CD4-positive, alpha-beta memory T cell (primary cell): ENCODE results near the gene MICU1. TPM values are rescaled to one million over a fixed set of nuclear protein-coding genes. Genes with fewer than 3 reads are reported as not detected.

Experiments
- CTCF ChIA-PET: fragments of 350-600 bp; sonication (Branson Sonifier 250); formaldehyde crosslinking; loops from one replicate; lab custom pipeline; 2021; ENCODE audit warnings: inconsistent platforms; ENCODE audit not compliant: partially characterized antibody; lab: Charles Lee
- POLR2A ChIA-PET: fragments of 350-600 bp; sonication (Branson Sonifier 250); formaldehyde crosslinking; loops from one replicate; lab custom pipeline; 2021; ENCODE audit not compliant: partially characterized antibody; lab: Charles Lee
- DNase-seq, 5 donors: peaks; one replicate each; pipeline versions ENCODE4 v3.0.0 to v3.0.0-alpha.2; 2020 to 2022; ENCODE audit warnings: mixed read lengths in 1 of 5
- H3K27ac ChIP-seq: one replicate; pipeline ENCODE4 v1.7.0; 2013; ENCODE audit warnings: low read depth, low read length
- H3K27me3 ChIP-seq: 2 replicates; pipeline ENCODE4 v1.7.0; 2013; ENCODE audit warnings: mild to moderate bottlenecking, low read length, moderate library complexity; ENCODE audit not compliant: insufficient read depth
- H3K36me3 ChIP-seq: 2 replicates; pipeline ENCODE4 v1.7.0; 2013; ENCODE audit warnings: mild to moderate bottlenecking, low read length, moderate library complexity; ENCODE audit not compliant: insufficient read depth
- H3K4me1 ChIP-seq: 2 replicates; pipeline ENCODE4 v1.7.0; 2013; ENCODE audit warnings: mild to moderate bottlenecking, low read length, moderate library complexity; ENCODE audit not compliant: insufficient read depth
- H3K4me3 ChIP-seq, 2 donors: one replicate each; pipeline ENCODE4 v1.7.0; 2013; ENCODE audit warnings: low read length in 2 of 2, mild to moderate bottlenecking in 1 of 2
- H3K9me3 ChIP-seq, 2 donors: one replicate each; pipeline ENCODE4 v1.7.0; 2013; ENCODE audit warnings: low read length in 2 of 2, control low read depth in 1 of 2; ENCODE audit not compliant: control insufficient read depth in 1 of 2
- H3K27ac Mint-ChIP-seq, 7 donors: one replicate each; pipeline ENCODE4 v1.8.0; 2020 to 2021; ENCODE audit warnings: mixed read lengths in 7 of 7, mild to moderate bottlenecking in 6 of 7, inconsistent platforms in 3 of 7, moderate library complexity in 3 of 7
- H3K27me3 Mint-ChIP-seq, 2 donors: one replicate each; pipeline ENCODE4 v1.8.0; 2020 to 2021; ENCODE audit warnings: mixed read lengths in 2 of 2
- H3K36me3 Mint-ChIP-seq, 2 donors: one replicate each; pipeline ENCODE4 v1.8.0; 2020 to 2021; ENCODE audit warnings: mixed read lengths in 2 of 2, inconsistent platforms in 1 of 2, mild to moderate bottlenecking in 1 of 2
- H3K4me1 Mint-ChIP-seq, 4 donors: one replicate each; pipeline ENCODE4 v1.8.0; 2020 to 2021; ENCODE audit warnings: mixed read lengths in 4 of 4, mild to moderate bottlenecking in 1 of 4
- H3K4me3 Mint-ChIP-seq, 8 donors: one replicate each; pipeline ENCODE4 v1.8.0; 2020 to 2021; ENCODE audit warnings: mixed read lengths in 8 of 8, mild to moderate bottlenecking in 7 of 8, moderate library complexity in 6 of 8, inconsistent platforms in 3 of 8
- H3K9me3 Mint-ChIP-seq, 8 donors: one replicate each; pipeline ENCODE4 v1.8.0; 2020 to 2021; ENCODE audit warnings: mixed read lengths in 8 of 8, mild to moderate bottlenecking in 5 of 8, inconsistent platforms in 3 of 8, moderate library complexity in 1 of 8
- intact Hi-C: fragments of 100-400 bp; cut with micrococcal nuclease; formaldehyde crosslinking; loops from one replicate; pipeline ENCODE4 v1.15.1; 2023
- polyA plus RNA-seq, 2 donors: library from polyadenylated mRNA; unstranded; fragments of 300-500 nt; fragmentation: Illumina TruSeq; gene quantifications; one replicate each; pipeline ENCODE4 v1.2.3, GENCODE V29; 2021
- total RNA-seq, 2 experiments: library from RNA; stranded (reverse); gene quantifications; one replicate each; pipeline ENCODE4 v1.2.3, GENCODE V29; 2021

MICU1 gene
- total and polyA plus RNA-seq, 4 experiments from 2014 or later = 24.9 to 30.4 (median 27.1) TPM

GRCh38 chr10:72542396-72542815 lies 83.5 kb downstream of the MICU1 start:
- CTCF ChIA-PET = no interaction called here

DNA sequence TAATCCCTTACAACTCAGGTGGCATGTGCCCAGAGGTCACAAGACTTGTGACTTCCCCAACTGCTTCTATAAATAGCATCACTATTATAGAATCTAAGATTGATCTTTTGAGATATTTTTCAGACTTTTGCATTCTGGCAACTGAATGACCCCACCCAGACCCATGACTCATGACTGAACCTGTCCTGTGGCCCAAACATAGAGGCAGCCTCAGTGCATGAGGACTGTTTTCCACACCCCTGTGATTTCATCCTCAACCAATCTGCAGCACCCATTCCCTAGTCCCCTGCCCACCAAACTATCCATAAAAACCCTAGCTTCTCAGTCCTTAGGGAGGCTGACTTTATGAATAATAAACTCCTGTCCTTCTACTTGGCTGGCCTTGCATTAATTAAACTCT lies 84.5 kb downstream of the MICU1 start:
- DNase-seq = no peak
- H3K4me1 ChIP-seq = no peaks in the 10 kb centered on the region
- Mint-ChIP-seq H3K9me3 (peaks cover 0 to 27% (median 13%) of the 10 kb centered on the region in 8 donors), H3K27ac (no peak overlapping the region), H3K27me3 (no peaks in the 10 kb centered on the region), H3K4me3 (no peak overlapping the region), H3K36me3 (peaks cover 59 to 65% of the 10 kb centered on the region in 2 donors), H3K4me1 (peaks cover 0 to 3% (median under 1%) of the 10 kb centered on the region in 4 donors)
- POLR2A ChIA-PET = no interaction called here
- CTCF ChIA-PET = no interaction called here
- no peak overlapping the region for H3K27ac ChIP-seq
- intact Hi-C loops = no loop called here
- H3K9me3 ChIP-seq = no peaks in the 10 kb centered on the region
- no peaks in the 10 kb centered on the region for H3K27me3 ChIP-seq
- H3K36me3 ChIP-seq = no peaks in the 10 kb centered on the region
- no peak overlapping the region for H3K4me3 ChIP-seq

More at GRCh38 chr10:72542396-72542815, 83.5 kb downstream of the MICU1 start:
- no peak for DNase-seq
- intact Hi-C loops = no loop called here
- POLR2A ChIA-PET = no interaction called here
- Histone ChIP-seq H3K4me1 (no peaks in the 10 kb centered on the region), H3K27ac (no peak overlapping the region), H3K27me3 (no peaks in the 10 kb centered on the region), H3K4me3 (no peak overlapping the region), H3K9me3 (no peaks in the 10 kb centered on the region), H3K36me3 (no peaks in the 10 kb centered on the region)
- no peaks in the 10 kb centered on the region for H3K27me3 Mint-ChIP-seq
- no peak overlapping the region for H3K27ac Mint-ChIP-seq
- peaks cover 0 to 3% (median under 1%) of the 10 kb centered on the region in 4 donors for H3K4me1 Mint-ChIP-seq
- H3K36me3 Mint-ChIP-seq = peaks cover 60 to 66% of the 10 kb centered on the region in 2 donors
- peaks cover 0 to 27% (median 13%) of the 10 kb centered on the region in 8 donors for H3K9me3 Mint-ChIP-seq
- H3K4me3 Mint-ChIP-seq = no peak overlapping the region

- Histone ChIP-seq H3K4me1 (no peaks in the 10 kb centered on the region), H3K27me3 (no peaks in the 10 kb centered on the region), H3K4me3 (no peak overlapping the region), H3K27ac (no peak overlapping the region), H3K9me3 (no peaks in the 10 kb centered on the region), H3K36me3 (no peaks in the 10 kb centered on the region)
- H3K36me3 Mint-ChIP-seq = peaks cover 49 to 56% of the 10 kb centered on the region in 2 donors
- no peak overlapping the region for H3K4me3 Mint-ChIP-seq
- ChIA-PET POLR2A (no interaction called here), CTCF (no interaction called here)
- intact Hi-C loops = no loop called here
- DNase-seq = no peak
- no peak overlapping the region for H3K27ac Mint-ChIP-seq
- H3K4me1 Mint-ChIP-seq = peaks cover 0 to 3% (median under 1%) of the 10 kb centered on the region in 4 donors
- H3K27me3 Mint-ChIP-seq = no peaks in the 10 kb centered on the region
- peaks cover 0 to 27% (median 13%) of the 10 kb centered on the region in 8 donors for H3K9me3 Mint-ChIP-seq
Measured at GRCh38 chr10:72540193-72540807, 85.6 kb downstream of the MICU1 start.

GRCh38 chr10:72539137-72539536 lies 86.7 kb downstream of the MICU1 start:
- peaks cover 39 to 45% of the 10 kb centered on the region in 2 donors for H3K36me3 Mint-ChIP-seq
- ChIA-PET CTCF (no interaction called here), POLR2A (no interaction called here)
- Histone ChIP-seq H3K4me1 (no peaks in the 10 kb centered on the region), H3K27me3 (no peaks in the 10 kb centered on the region), H3K9me3 (no peaks in the 10 kb centered on the region), H3K27ac (no peak overlapping the region), H3K4me3 (no peak overlapping the region), H3K36me3 (no peaks in the 10 kb centered on the region)
- H3K4me1 Mint-ChIP-seq = peaks cover 0 to 3% (median under 1%) of the 10 kb centered on the region in 4 donors
- H3K27me3 Mint-ChIP-seq = no peaks in the 10 kb centered on the region
- H3K27ac Mint-ChIP-seq = no peak overlapping the region
- no peak for DNase-seq
- no peak overlapping the region for H3K4me3 Mint-ChIP-seq
- intact Hi-C loops = no loop called here
- peaks cover 0 to 25% (median 13%) of the 10 kb centered on the region in 8 donors for H3K9me3 Mint-ChIP-seq

GRCh38 chr10:72525689-72526088 lies 100.2 kb downstream of the MICU1 start:
- H3K27me3 Mint-ChIP-seq = no peaks in the 10 kb centered on the region
- H3K9me3 Mint-ChIP-seq = no peaks in the 10 kb centered on the region
- no peak for DNase-seq
- H3K36me3 ChIP-seq = no peaks in the 10 kb centered on the region
- H3K36me3 Mint-ChIP-seq = peaks cover 6 to 10% of the 10 kb centered on the region in 2 donors
- H3K4me1 ChIP-seq = no peaks in the 10 kb centered on the region
- ChIA-PET POLR2A (no interaction called here), CTCF (no interaction called here)
- H3K9me3 ChIP-seq = no peaks in the 10 kb centered on the region
- intact Hi-C loops = no loop called here
- no peak overlapping the region for H3K27ac Mint-ChIP-seq
- H3K27ac ChIP-seq = no peak overlapping the region
- no peaks in the 10 kb centered on the region for H3K27me3 ChIP-seq
- no peak overlapping the region for H3K4me3 Mint-ChIP-seq
- H3K4me3 ChIP-seq = no peak overlapping the region
- H3K4me1 Mint-ChIP-seq = peaks cover 0 to 1% (median 0%) of the 10 kb centered on the region in 4 donors

DNA sequence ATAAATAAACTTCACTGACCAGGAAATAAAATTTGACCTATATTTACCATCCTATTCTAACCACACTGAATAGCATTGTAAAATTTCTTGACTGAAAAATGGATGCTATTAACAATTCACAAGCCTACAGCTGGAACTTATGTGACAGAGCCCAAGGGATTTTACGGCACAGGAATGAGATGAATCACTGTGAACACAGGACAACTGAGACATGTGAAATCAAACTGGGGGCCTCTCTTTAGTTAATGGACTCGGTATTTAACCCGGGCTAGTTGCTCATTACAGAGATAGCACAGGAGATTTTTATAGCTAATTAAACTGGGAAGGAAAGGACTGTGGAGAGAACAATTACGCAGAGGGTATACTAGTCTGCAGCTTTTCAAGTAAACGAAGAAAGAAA lies 100.6 kb downstream of the MICU1 start:
- no peak for DNase-seq
- POLR2A ChIA-PET = no interaction called here

GRCh38 chr10:72524489-72524888 lies 101.4 kb downstream of the MICU1 start:
- ChIA-PET POLR2A (no interaction called here), CTCF (no interaction called here)
- H3K27me3 Mint-ChIP-seq = no peaks in the 10 kb centered on the region
- H3K9me3 Mint-ChIP-seq = no peaks in the 10 kb centered on the region
- Histone ChIP-seq H3K27me3 (no peaks in the 10 kb centered on the region), H3K9me3 (no peaks in the 10 kb centered on the region), H3K4me1 (no peaks in the 10 kb centered on the region), H3K27ac (no peak overlapping the region), H3K4me3 (no peak overlapping the region), H3K36me3 (no peaks in the 10 kb centered on the region)
- H3K36me3 Mint-ChIP-seq = peaks cover 6 to 7% of the 10 kb centered on the region in 2 donors
- H3K27ac Mint-ChIP-seq = peak overlapping the region in 1 of 7 donors; percentile 37
- DNase-seq = no peak
- intact Hi-C loops = no loop called here
- H3K4me3 Mint-ChIP-seq = no peak overlapping the region
- peaks cover 0 to 1% (median 0%) of the 10 kb centered on the region in 4 donors for H3K4me1 Mint-ChIP-seq

More for the DNA sequence above, 100.6 kb downstream of the MICU1 start:
- Histone ChIP-seq H3K4me1 (no peaks in the 10 kb centered on the region), H3K36me3 (no peaks in the 10 kb centered on the region), H3K9me3 (no peaks in the 10 kb centered on the region), H3K4me3 (no peak overlapping the region), H3K27me3 (no peaks in the 10 kb centered on the region), H3K27ac (no peak overlapping the region)
- peaks cover 0 to 1% (median 0%) of the 10 kb centered on the region in 4 donors for H3K4me1 Mint-ChIP-seq
- H3K9me3 Mint-ChIP-seq = no peaks in the 10 kb centered on the region
- H3K27ac Mint-ChIP-seq = no peak overlapping the region
- intact Hi-C loops = no loop called here
- H3K27me3 Mint-ChIP-seq = no peaks in the 10 kb centered on the region
- peaks cover 6 to 10% of the 10 kb centered on the region in 2 donors for H3K36me3 Mint-ChIP-seq
- CTCF ChIA-PET = no interaction called here
- no peak overlapping the region for H3K4me3 Mint-ChIP-seq
